Astrocyte of the cerebellum (primary cell): ENCODE results near the gene GPSM1.

Experiments
- DNase-seq: peaks from one replicate; pipeline ENCODE4 v3.0.0-alpha.2; 2011; ENCODE audit warnings: low read depth
- H3K4me3 ChIP-seq: 2 replicates; pipeline ENCODE4 v1.5.1; 2011; ENCODE audit warnings: mild to moderate bottlenecking, low read depth, low read length, moderate library complexity
- CTCF ChIP-seq: IDR thresholded peaks from 2 replicates; pipeline ENCODE4 v1.5.1; 2012; ENCODE audit warnings: low read length, low read depth, moderate library complexity, mild to moderate bottlenecking; ENCODE audit errors: missing control alignments
- in situ Hi-C: cut with HindIII; loops from 2 replicates; pipeline ENCODE4 v1.10.0; 2017; ENCODE audit warnings: low sequenced_read_pairs

Gene GPSM1

GRCh38 chr9:136395345-136396218 is 68.2 kb downstream of the GPSM1 start:
- DNase-seq = no peak
- in situ Hi-C loops = no loop called here
- no peak for TF ChIP-seq CTCF
- H3K4me3 ChIP-seq = no peak overlapping the region

- H3K4me3 ChIP-seq = no peak overlapping the region
- in situ Hi-C loops = no loop called here
- no peak for TF ChIP-seq CTCF
- no peak for DNase-seq
These were observed 68.8 kb downstream of the GPSM1 start for GRCh38 chr9:136396219-136396515.

- DNase-seq = no peak
- TF ChIP-seq CTCF = no peak
- H3K4me3 ChIP-seq = no peak overlapping the region
- in situ Hi-C loops = no loop called here
These were observed 70.3 kb downstream of the GPSM1 start for GRCh38 chr9:136397643-136398042.

- no peak for DNase-seq
- TF ChIP-seq CTCF = no peak
- no peak overlapping the region for H3K4me3 ChIP-seq
- in situ Hi-C loops = no loop called here
These were observed 70.9 kb downstream of the GPSM1 start for GRCh38 chr9:136398286-136398685.

- H3K4me3 ChIP-seq = peak overlapping the region; percentile 90
- TF ChIP-seq CTCF = no peak
- in situ Hi-C loops = no loop called here
- no peak for DNase-seq
These were observed 72.1 kb downstream of the GPSM1 start for GRCh38 chr9:136399176-136400037.

- DNase-seq = peak; percentile 51
- H3K4me3 ChIP-seq = peak within 1 kb of the TSS; percentile 90
- in situ Hi-C loops = no loop called here
- TF ChIP-seq CTCF = peak; percentile 75
These were observed 72.9 kb downstream of the GPSM1 start, which contains the start of gene SNAPC4 for GRCh38 chr9:136400038-136400834. Gene SNAPC4 (minus strand): TSS chr9:136400170. CDS start chr9:136398428, 1,742 bp downstream.
